Endothelial cell (in vitro differentiated cells): ENCODE measurements around the gene SP5. TPM values are rescaled to one million over a fixed set of nuclear protein-coding genes. Genes with fewer than 3 reads are reported as not detected.

Experiments used
- DNase-seq: peaks from one replicate; pipeline ENCODE4 v3.0.0; 2021; ENCODE audit warnings: low spot score
- H3K27ac Mint-ChIP-seq: one replicate; pipeline ENCODE4 v1.8.0; 2021; ENCODE audit warnings: mixed read lengths, inconsistent platforms; ENCODE audit not compliant: unreplicated experiment
- H3K27me3 Mint-ChIP-seq: one replicate; pipeline ENCODE4 v1.8.0; 2021; ENCODE audit warnings: mild to moderate bottlenecking, moderate library complexity, mixed read lengths, inconsistent platforms; ENCODE audit not compliant: unreplicated experiment
- H3K36me3 Mint-ChIP-seq: one replicate; pipeline ENCODE4 v1.8.0; 2021; ENCODE audit warnings: mild to moderate bottlenecking, low read depth, mixed read lengths, inconsistent platforms; ENCODE audit not compliant: unreplicated experiment
- H3K4me1 Mint-ChIP-seq: one replicate; pipeline ENCODE4 v1.8.0; 2021; ENCODE audit warnings: mild to moderate bottlenecking, mixed read lengths, inconsistent platforms; ENCODE audit not compliant: unreplicated experiment
- H3K4me3 Mint-ChIP-seq: one replicate; pipeline ENCODE4 v1.8.0; 2021; ENCODE audit warnings: mild to moderate bottlenecking, mixed read lengths, inconsistent platforms; ENCODE audit not compliant: unreplicated experiment
- H3K9me3 Mint-ChIP-seq: one replicate; pipeline ENCODE4 v1.8.0; 2021; ENCODE audit warnings: mixed read lengths, inconsistent platforms; ENCODE audit not compliant: unreplicated experiment
- total RNA-seq: library from RNA; stranded (reverse); fragmentation: NEBNext Ultra II Directional; extraction: Animal tissue kit (Norgen Biotek cat#: 25700); gene quantifications from one replicate; pipeline ENCODE4 v1.2.1, GENCODE V29; 2021; ENCODE audit not compliant: unreplicated experiment
- TF ChIP-seq, protein P1 (sequence below): fragments of 200-600 bp; sonication (generic); IDR thresholded peaks from one replicate; pipeline ENCODE4 v1.5.0; 2021; ENCODE audit warnings: antibody characterized with exemption; ENCODE audit not compliant: unreplicated experiment

Gene SP5
- total RNA-seq, 1 donor from 2014 or later: 9.3 TPM

DNA sequence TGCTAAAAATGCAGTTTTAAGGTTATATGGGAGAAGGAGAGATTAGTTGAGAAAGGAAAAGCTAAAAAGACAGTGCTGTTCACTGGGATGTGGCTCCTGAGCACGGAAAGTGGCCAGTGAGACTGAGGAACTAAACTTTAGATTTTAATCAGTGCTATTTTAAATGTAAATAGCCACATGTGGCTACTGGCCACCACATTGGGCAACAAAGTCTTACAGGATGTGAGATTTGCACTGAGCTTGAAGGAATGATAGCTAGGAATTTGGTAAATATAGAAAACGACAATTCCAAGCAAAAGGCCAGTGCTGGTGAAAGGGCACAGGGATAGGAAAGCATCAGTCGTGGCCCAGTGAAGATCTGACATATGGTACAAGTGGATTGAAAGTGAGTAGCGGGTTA lies 14.1 kb upstream of the SP5 start:
- no peaks in the 10 kb centered on the region for H3K36me3 Mint-ChIP-seq

DNA sequence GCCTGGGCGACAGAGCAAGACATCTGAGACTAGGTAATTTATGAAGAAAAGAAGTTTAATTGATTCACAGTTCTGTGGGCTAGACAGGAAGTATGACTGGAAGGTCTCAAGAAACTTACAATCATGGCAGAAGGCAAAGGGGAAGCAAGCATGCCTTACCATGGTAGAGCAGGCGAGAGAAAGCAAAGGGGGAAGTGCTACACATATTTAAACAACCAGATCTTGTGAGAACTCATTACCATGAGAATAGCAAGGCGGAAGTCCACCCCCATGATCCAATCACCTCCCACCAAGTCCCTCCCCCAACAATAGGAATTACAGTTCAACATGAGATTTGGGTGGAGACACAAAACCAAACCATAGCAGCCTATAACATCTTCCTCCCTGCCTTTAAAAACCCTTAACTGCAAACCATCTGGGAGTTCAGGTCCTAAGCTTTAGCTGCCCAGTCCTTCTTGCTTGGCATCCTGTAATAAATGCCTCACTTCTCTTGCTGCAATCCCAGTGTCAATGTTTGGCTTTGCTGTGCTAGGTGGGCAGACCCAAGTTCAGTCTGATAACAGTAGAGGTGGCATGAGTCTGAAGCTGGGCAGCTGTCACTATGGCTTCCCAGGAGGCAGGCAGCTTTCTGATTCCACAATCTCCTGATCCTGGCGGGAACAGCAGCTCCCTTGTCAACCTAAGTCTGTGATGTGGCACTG lies 11.2 kb upstream of the SP5 start:
- Mint-ChIP-seq H3K36me3 (no peaks in the 10 kb centered on the region), H3K27ac (no peak overlapping the region), H3K4me3 (no peak overlapping the region), H3K27me3 (peaks cover 3% of the 10 kb centered on the region), H3K4me1 (peaks cover 8% of the 10 kb centered on the region), H3K9me3 (no peaks in the 10 kb centered on the region)
- TF ChIP-seq, protein P1, sequence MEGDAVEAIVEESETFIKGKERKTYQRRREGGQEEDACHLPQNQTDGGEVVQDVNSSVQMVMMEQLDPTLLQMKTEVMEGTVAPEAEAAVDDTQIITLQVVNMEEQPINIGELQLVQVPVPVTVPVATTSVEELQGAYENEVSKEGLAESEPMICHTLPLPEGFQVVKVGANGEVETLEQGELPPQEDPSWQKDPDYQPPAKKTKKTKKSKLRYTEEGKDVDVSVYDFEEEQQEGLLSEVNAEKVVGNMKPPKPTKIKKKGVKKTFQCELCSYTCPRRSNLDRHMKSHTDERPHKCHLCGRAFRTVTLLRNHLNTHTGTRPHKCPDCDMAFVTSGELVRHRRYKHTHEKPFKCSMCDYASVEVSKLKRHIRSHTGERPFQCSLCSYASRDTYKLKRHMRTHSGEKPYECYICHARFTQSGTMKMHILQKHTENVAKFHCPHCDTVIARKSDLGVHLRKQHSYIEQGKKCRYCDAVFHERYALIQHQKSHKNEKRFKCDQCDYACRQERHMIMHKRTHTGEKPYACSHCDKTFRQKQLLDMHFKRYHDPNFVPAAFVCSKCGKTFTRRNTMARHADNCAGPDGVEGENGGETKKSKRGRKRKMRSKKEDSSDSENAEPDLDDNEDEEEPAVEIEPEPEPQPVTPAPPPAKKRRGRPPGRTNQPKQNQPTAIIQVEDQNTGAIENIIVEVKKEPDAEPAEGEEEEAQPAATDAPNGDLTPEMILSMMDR: no peak
- DNase-seq: no peak

More for the DNA sequence above, 14.1 kb upstream of the SP5 start:
- H3K4me1 Mint-ChIP-seq: peaks cover under 1% of the 10 kb centered on the region
- no peaks in the 10 kb centered on the region for H3K9me3 Mint-ChIP-seq
- no peaks in the 10 kb centered on the region for H3K27me3 Mint-ChIP-seq
- TF ChIP-seq, protein P1: no peak
- no peak for DNase-seq
- no peak overlapping the region for H3K27ac Mint-ChIP-seq
- no peak overlapping the region for H3K4me3 Mint-ChIP-seq

DNA sequence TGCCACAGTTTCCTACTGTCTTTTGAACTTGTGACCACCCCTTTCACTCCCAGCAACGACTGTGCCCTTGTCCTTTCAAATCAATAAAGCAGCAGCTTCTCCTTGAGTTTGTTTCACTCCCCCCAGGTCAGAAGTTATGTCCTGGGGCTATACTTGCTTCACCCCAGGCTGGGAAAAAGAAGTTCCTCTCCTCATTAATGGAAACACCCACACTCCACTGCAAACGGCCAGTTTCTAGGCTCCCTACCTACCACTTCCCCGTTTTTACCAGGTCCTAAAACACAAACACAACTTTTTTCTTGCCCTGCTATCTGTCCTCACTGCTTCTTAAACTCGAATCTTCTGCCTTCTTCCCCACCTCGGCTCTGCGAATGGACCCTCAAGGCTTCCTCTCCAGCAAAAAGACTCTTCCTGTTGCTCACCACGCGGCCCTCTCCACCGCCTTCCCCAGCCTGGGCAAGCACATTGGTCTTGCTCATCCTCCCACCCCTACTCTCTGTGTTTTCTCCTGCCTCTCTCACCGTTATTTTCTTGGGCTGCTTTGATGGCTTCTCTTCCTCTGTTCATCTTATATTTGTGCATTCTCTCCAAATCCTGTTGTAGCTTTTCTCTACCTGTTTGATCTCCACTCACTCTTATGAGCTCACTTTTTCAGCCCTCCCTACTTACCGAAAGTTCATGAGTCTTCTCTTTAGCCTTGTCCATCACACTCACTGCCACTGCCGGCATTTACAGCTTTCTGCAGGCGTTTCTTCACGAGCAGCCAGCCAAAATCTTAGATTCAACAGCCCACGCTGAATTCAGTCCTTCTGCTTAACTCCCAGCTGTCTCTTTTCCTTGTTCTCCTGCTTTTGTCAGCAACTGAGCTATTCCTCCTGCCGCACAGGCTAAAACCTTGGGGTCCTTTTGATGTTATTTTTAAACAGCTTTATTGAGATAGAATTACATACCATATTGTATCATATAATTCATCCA lies 7.0 kb upstream of the SP5 start:
- Mint-ChIP-seq H3K27ac (no peak overlapping the region), H3K4me3 (no peak overlapping the region), H3K27me3 (peaks cover 15% of the 10 kb centered on the region), H3K36me3 (no peaks in the 10 kb centered on the region), H3K9me3 (no peaks in the 10 kb centered on the region), H3K4me1 (peaks cover 19% of the 10 kb centered on the region)
- no peak for DNase-seq
- TF ChIP-seq, protein P1: no peak

DNA sequence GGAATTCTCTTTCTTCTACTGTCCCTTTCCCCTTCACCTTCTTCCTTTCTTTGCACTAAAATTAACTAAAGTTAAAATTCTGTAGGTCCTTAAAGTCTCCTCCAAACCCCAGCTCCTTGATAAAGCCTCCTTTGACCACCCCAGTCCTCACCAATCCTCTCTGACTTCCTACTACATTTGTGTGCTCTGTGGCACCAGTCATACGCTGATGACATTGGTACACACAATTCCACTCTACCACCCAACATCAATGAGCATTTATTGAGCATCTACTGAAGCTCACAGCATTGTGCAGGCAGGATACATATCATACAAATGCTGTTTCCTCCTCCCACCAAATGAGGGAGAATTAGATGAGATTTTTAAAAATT lies 4.5 kb upstream of the SP5 start:
- H3K27me3 Mint-ChIP-seq: peaks cover 23% of the 10 kb centered on the region
- peaks cover 23% of the 10 kb centered on the region for H3K4me1 Mint-ChIP-seq
- no peak overlapping the region for H3K27ac Mint-ChIP-seq
- no peak overlapping the region for H3K4me3 Mint-ChIP-seq
- DNase-seq: no peak
- no peaks in the 10 kb centered on the region for H3K9me3 Mint-ChIP-seq
- TF ChIP-seq, protein P1: no peak
- H3K36me3 Mint-ChIP-seq: peaks cover 6% of the 10 kb centered on the region
